Ishikawa (cell line): ENCODE measurements around the gene KIAA1549.

ENCODE experiments used
- TCF12 ChIP-seq: IDR thresholded peaks from 2 replicates; pipeline ENCODE4 v1.6.1; 2012; ENCODE audit warnings: low read depth
- TF ChIP-seq, protein P1 (sequence below): IDR thresholded peaks from 2 replicates; pipeline ENCODE4 v1.6.1; 2012

DNA sequence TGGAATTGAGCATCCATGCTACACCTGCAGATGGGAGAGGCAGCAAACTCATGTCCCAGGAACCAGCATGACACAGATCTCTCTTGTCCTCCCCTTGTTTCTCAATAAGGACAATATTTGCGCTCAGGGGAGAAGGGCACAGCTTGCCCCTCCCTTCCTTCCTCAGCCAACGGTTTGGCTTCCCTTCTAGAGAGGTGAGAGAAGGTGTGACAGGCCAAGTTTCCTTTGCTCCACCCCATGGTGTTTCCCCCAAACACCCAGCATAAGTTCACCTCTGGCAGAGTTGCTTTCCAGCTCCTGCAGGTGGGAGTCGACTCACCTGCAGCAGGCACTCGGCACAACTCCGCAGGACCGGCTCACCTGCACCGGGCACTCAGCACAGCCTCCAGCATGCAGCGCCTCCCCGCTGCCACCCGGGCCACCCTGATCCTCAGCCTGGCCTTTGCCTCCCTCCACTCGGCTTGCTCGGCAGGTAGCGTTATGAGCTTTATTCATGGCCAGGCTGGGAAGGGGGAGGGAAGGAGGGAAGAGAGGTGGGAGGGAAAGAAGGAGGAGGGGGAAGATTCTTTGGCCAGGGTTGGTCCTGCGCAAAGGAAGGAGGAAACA, 183.4 kb downstream of the KIAA1549 start, which contains the start of the genes ATP6V0A4 and TMEM213:
- TF ChIP-seq, protein P1, sequence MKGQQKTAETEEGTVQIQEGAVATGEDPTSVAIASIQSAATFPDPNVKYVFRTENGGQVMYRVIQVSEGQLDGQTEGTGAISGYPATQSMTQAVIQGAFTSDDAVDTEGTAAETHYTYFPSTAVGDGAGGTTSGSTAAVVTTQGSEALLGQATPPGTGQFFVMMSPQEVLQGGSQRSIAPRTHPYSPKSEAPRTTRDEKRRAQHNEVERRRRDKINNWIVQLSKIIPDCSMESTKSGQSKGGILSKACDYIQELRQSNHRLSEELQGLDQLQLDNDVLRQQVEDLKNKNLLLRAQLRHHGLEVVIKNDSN: no peak
- TF ChIP-seq TCF12: no peak
